Inflammatory macrophage treated with lipopolysaccharide for 4 hours (primary cell): ENCODE measurements around the gene CTSF.
"Not testable (repeated sequence)": the region's sequence is repeated elsewhere in the genome, so short reads cannot be mapped to it uniquely, and the experiment has no call there.

ENCODE experiments used
- DNase-seq: peaks from one replicate; pipeline ENCODE4 v3.0.0-alpha.2; 2020

Gene CTSF

DNA sequence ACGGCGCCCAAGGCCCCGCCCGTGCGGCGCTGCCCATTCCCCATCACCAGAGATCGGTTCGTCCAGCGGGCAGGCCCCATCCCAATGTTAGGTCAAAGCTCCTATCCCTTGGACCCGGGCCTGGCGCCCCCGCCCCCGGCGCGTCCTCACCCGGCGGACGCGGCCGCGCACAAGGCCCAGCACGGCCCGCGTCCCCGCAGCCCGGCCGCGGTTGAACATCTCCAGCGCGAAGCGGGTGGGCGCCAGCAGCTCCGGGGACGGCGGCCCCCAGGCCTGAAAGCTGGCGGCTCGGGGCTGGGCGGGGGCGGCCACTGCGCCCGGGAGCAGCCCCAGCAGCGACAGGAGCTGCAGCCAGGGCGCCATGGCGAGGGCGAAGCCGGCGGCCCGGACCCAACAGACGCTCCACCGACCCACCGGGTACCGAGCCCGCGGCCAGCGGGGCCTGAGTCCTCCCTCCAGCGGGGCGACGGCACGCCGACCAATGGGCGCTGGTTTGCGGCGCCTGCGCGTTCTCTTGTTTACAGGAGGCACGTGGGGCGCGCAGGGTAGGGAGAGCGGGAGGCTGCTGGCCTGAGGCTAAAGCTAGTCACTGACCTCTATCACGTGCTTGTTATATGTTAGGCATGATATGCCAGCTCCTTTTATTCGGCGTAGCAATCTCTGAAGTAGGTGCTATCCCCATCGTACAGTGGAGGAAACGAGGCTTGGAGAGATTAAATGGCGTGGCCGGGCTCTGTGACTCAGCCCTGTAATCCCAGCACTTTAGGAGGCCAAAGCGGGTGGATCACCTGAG lies at the start of gene CTSF:
TSS of gene CTSF (minus strand) at position 483 of the 793 bp plus-strand sequence. CDS start at position 363, 120 bp downstream.
- DNase-seq, result peak; percentile 79

DNA sequence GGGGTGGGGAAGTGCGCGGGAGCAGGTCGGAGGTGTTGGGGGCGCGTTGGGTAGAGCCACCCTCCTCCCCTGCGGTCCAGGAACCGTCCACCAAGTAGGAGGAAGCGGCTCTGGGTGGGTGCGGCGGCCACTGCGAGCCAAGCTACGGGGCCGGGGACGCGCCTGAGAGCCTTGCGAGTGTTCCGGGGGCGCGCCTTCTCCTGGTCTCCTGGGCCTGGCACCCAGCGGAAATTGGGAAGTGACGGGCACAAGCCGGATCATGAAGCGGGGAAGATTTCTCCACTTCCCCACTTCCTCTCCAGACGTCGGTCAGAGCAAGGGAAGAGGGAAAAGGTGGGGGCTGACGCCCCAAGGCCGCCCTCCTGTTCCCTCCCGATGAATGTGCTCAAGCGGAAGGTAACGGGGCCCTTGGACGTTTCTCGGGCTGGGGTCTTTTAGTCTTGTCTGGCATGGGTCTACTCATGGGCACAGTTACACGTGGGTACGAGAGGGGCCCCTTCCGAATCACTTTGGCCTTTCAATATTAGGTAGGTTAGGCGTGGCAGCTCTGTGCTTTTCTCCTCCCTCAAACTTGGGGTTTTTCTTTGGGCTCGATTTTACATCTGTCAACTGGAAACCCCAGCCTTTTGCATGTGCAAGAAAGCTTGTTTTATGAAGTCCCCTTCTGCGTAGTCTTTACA lies 48.9 kb upstream of the CTSF start:
- DNase-seq, result peak; percentile 91

GRCh38 chr11:66616379-66617154 lies 48.2 kb upstream of the CTSF start, which contains the start of gene RBM14:
Gene RBM14, plus strand, starts transcription at chr11:66616630. Its CDS starts 91 bp downstream, at chr11:66616721.
- peak; percentile 100 for DNase-seq

- DNase-seq, result no peak
Observed at GRCh38 chr11:66614073-66614472, 45.7 kb upstream of the CTSF start.

DNA sequence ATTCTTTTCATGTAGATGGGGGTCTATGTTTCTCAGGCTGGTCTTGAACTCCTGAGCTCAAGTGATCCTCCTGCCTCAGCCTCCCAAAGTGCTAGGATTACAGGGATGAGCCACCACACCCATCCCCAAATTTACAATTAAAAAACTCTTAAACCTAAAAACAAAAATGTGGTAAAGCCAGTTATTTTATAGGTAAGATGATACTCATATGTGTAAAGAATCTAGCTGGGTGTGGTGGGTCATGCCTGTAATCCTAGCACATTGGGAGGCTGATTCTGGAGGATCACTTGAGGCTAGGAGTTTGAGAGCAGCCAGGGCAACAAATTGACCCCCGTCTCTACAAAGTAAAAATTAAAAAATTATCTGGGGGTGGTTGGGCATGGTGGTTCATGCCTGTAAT lies 44.1 kb upstream of the CTSF start:
- no peak for DNase-seq

DNA sequence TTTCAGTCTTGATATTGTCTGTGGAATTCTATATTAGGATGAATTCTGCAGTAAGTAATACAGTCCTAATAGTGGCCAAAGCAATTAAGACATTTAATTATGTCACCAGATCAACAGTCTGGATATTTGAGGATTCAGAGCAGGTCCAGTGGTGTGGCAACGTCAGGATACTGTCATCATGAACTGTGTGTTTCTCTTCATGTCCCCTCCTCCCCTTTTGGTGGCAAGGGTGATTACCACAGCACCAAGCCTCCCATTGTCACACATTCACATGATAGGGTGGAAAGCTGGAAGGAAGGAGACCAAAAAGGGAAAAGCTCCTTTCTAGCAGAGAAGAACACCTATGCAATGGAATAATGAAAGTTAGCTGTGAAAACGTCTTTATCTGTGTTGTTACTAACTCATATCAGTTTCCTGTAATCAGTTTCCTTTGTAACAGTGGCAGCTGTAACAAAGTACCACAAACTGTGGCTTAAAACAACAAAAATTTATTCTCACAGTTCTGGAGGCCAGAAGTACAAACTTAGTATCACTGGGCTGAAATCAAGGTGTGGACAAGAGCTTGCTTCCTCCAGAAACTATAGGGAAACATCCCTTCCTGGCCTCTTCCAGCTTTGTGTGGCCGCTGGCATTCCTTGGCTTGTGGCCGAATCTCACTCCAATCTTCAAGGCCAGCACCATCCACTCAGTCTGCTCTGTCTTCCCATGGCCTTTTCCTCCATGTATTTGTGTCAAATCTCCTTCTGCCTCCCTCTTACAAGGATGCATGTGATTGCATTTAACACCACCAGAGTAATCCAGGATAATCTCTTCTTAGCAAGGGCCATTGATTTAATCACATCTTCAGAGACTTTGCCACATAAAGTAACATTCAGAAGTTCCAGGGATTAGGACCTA lies 41.6 kb upstream of the CTSF start:
- peak; percentile 55 for DNase-seq

DNA sequence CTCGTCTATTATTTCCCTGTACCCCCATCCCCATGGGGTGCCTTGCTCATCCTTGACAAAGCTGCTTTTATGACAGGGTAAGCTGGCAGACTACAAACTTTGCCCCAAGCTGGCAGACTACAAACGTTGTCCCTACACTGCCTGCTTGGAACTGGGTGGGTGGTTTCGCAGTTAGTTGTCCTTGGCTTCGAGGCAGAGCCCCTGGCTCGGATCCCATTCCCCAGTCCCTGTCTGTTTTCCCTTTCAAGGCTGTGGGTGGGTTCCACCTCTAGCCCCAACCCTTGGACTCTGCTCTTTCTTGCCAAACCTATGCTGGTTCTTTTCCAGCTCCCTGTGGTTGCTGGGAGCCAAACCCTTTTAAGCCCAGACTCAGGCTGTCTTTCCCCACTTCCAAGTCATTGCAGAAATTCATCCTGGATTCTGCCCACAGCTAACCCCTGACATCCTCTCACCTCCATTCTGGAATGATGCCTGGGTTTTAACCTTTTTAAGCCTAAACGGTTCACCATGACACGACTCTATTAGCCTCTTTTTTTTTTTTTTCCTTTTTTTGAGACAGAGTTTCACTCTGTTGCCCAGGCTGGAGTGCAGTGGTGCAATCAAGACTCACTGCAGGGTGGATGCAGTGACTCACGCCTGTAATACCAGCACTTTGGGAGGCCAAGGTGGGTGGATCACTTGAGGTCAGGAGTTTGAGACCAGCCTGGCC lies 38.9 kb upstream of the CTSF start:
- peak; percentile 67 for DNase-seq

GRCh38 chr11:66606608-66607007 lies 38.2 kb upstream of the CTSF start:
- not testable (repeated sequence) for DNase-seq

- no peak for DNase-seq
Observed at GRCh38 chr11:66604155-66604554, 35.7 kb upstream of the CTSF start.

- no peak for DNase-seq
Observed at GRCh38 chr11:66603072-66603471, 34.7 kb upstream of the CTSF start.

DNA sequence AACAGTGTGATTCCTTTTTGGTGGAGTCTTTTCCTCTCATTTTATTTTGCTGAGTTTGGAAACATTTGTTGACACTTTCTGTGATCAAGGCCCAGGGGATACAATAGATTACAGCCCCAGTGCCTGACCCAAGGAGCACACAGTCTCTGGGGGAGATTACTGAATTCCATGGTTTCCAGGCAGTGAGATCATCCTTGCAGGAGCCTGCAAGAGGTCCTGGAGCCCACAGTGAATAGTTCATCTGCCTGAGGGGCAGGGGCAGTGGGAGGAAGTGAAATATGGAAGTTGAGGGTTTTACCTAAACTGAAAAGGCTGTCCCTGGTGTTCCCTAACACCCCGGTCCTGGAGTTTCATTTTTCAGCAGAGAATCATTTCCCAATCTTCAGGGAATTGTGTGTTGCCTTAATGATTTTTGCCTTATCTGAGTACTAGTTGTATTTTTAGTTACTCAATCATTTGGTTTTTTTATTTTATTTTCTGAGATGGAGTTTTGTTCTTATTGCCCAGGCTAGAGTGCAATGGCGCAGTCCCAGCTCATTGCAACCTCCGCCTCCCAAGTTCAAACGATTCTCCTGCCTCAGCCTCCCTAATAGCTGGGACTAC lies 32.3 kb upstream of the CTSF start:
- peak; percentile 72 for DNase-seq

DNA sequence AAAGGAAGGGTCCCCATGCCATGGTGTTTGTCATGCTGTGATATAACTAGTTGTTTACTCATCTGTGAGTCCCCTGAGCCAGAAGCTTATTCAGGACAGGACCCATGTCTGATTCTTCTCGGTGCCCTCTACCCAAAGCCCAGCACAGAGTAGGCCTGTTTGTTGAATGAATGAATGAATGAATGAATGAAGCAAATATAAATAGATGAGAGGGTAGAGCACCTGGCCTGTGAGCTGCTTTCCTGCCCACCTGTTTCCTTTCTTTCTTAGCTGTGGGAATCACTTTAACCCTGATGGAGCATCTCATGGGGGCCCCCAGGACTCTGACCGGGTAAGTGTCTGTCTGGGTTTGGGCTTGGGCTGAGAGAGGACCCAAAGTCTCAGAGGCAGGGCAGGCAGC lies 31.8 kb upstream of the CTSF start:
- DNase-seq, result no peak

DNA sequence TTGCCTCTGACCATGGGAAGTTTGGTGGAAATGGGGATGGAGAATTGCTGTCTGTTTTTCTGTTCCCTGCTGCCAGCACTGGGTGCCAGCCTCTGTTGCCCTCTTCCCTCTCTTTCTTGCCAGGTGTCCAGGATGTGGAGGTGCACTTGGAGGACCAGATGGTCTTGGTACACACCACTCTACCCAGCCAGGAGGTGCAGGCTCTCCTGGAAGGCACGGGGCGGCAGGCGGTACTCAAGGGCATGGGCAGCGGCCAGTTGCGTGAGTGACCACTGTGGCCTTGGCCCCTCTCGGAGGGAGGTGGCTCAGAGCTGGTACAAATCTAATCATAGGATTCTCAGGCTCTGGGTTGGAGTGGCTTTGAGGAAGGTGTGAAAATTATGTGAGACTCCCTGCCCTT lies 30.6 kb upstream of the CTSF start:
- no peak for DNase-seq

- DNase-seq, result no peak
Observed at GRCh38 chr11:66595245-66595904, 27.0 kb upstream of the CTSF start.

GRCh38 chr11:66593650-66594049 lies 25.2 kb upstream of the CTSF start:
- DNase-seq, result no peak

GRCh38 chr11:66593303-66593635 lies 24.9 kb upstream of the CTSF start:
- DNase-seq, result no peak

GRCh38 chr11:66592457-66593302 lies 24.3 kb upstream of the CTSF start, which contains the start of the genes CCDC87 and CCS:
Gene CCDC87, minus strand, starts transcription at chr11:66593063. Its CDS starts 48 bp downstream, at chr11:66593015.
Gene CCS, plus strand, starts transcription at chr11:66593185. Its CDS starts 77 bp downstream, at chr11:66593262.
- peak; percentile 97 for DNase-seq

DNA sequence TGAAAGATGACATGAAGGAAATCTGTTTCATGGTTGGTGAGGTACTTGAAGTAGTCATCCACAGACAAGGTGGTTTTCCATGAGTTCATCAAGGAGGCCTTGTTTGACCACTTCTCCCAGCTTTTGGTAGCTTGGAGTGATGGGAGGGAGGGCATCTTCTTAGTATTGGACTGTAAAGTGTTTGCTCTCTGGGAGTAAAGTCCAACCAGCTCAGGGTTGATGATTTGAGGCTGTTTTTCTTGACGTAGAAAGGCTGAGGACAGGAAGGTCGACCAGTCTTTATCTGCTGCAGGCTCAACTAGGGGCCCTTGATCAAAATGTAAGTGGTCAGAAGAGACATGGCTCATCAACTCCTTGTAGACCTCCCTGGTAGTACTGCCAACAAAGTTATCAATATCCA lies 22.8 kb upstream of the CTSF start:
- DNase-seq, result no peak

GRCh38 chr11:66589996-66590675 lies 21.7 kb upstream of the CTSF start:
- DNase-seq, result no peak
